ENCODE data around the gene CUTC.
"Not testable (repeated sequence)": the region's sequence is repeated elsewhere in the genome, so short reads cannot be mapped to it uniquely, and the experiment has no call there.

Gene CUTC

GRCh38 chr10:99732033-99732842 is at the start of gene CUTC, which contains the start of gene COX15:
Gene CUTC (plus strand): TSS chr10:99732234. CDS start chr10:99732349, 115 bp downstream.
Gene COX15 (minus strand): TSS chr10:99732127. CDS start chr10:99732049, 78 bp downstream.
- peak; percentile 93 for DNase-seq

GRCh38 chr10:99682752-99683151 is 49.3 kb upstream of the CUTC start:
- no peak for DNase-seq

GRCh38 chr10:99685597-99685967 is 46.5 kb upstream of the CUTC start:
- DNase-seq = no peak

- no peak for DNase-seq
These were observed 42.6 kb upstream of the CUTC start for GRCh38 chr10:99689461-99689860.

GRCh38 chr10:99693933-99694583 is 38.0 kb upstream of the CUTC start:
- no peak for DNase-seq

GRCh38 chr10:99695761-99696160 is 36.3 kb upstream of the CUTC start:
- DNase-seq = no peak

GRCh38 chr10:99698504-99699080 is 33.4 kb upstream of the CUTC start:
- DNase-seq = no peak

- no peak for DNase-seq
These were observed 31.4 kb upstream of the CUTC start for GRCh38 chr10:99700649-99701048.

GRCh38 chr10:99708428-99709012 is 23.5 kb upstream of the CUTC start:
- no peak for DNase-seq

GRCh38 chr10:99709480-99710229 is 22.4 kb upstream of the CUTC start:
- DNase-seq = no peak

GRCh38 chr10:99711129-99711719 is 20.8 kb upstream of the CUTC start:
- DNase-seq = no peak

GRCh38 chr10:99714446-99714845 is 17.6 kb upstream of the CUTC start:
- DNase-seq = no peak

- DNase-seq = no peak
These were observed 11.6 kb upstream of the CUTC start for GRCh38 chr10:99720387-99720786.

- DNase-seq = no peak
These were observed 2.0 kb upstream of the CUTC start for GRCh38 chr10:99730026-99730425.

GRCh38 chr10:99731306-99732032 is 565 bp upstream of the CUTC start:
- DNase-seq = no peak

- no peak for DNase-seq
These were observed 1.3 kb downstream of the CUTC start for GRCh38 chr10:99733366-99733765.

- DNase-seq = not testable (repeated sequence)
These were observed 2.1 kb downstream of the CUTC start for GRCh38 chr10:99734111-99734510.

GRCh38 chr10:99740260-99740659 is 8.2 kb downstream of the CUTC start:
- DNase-seq = no peak

- no peak for DNase-seq
These were observed 9.0 kb downstream of the CUTC start for GRCh38 chr10:99740933-99741559.

- DNase-seq = no peak
These were observed 10.2 kb downstream of the CUTC start for GRCh38 chr10:99742254-99742653.

GRCh38 chr10:99742701-99743100 is 10.7 kb downstream of the CUTC start:
- DNase-seq = no peak
